NCI-H82 treated with DMSO at 0.1 percent for 48 hours (cell line): ENCODE measurements around the gene TAMM41.
A peak's percentile ranks its signal among the peaks of the same experiment; 100 is the strongest.
"Not testable (repeated sequence)": the region's sequence is repeated elsewhere in the genome, so short reads cannot be mapped to it uniquely, and the experiment has no call there.

Source experiments
- DNase-seq: peaks from one replicate; lab custom pipeline; 2025; ENCODE audit not compliant: unreplicated experiment; lab: John Stamatoyannopoulos, UW

Gene TAMM41

GRCh38 chr3:11769704-11770476 is 76.8 kb downstream of the TAMM41 start:
- no peak for DNase-seq

DNA sequence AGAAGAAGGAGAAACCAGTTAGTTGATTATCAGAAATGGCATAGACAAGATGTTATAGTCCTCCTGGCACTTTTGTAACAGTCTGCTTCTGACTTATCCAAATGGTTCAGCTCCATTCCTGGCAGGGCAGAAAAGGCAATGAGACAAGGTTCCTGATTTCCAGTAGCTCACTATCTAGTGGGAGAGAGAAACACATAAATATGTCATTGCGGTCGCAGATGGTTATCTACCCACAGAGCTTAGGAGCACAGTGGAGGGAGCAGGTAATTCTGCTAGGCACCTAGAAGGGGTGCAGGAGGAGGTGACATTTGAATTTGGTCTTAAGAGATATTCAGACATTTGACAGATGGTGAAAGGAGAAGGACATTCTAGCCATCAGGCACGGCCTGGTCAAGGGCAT is 78.1 kb downstream of the TAMM41 start:
- no peak for DNase-seq

- no peak for DNase-seq
These were observed 81.7 kb downstream of the TAMM41 start for GRCh38 chr3:11764931-11765363.

DNA sequence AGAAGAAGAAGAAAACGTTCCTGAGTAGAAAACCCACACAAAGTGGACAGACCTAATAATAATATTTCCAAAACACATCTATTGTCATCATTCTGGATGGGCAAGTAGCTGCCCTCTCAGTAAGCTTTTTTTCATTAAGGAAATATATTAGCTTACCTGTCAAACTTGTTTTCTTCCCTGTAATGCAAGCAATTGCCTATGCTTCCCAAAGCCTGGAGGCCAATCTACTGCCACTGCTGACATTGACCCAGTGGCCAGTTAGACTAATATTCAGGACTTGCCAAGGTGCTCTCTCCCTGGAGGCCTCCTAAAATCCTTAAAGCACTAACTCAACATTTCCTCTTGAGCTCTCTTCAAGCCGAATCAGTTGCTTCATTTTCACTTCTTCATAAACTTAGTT is 86.7 kb downstream of the TAMM41 start:
- no peak for DNase-seq

GRCh38 chr3:11757929-11758328 is 88.8 kb downstream of the TAMM41 start:
- no peak for DNase-seq

GRCh38 chr3:11757441-11757875 is 89.2 kb downstream of the TAMM41 start:
- DNase-seq, result peak; percentile 65

DNA sequence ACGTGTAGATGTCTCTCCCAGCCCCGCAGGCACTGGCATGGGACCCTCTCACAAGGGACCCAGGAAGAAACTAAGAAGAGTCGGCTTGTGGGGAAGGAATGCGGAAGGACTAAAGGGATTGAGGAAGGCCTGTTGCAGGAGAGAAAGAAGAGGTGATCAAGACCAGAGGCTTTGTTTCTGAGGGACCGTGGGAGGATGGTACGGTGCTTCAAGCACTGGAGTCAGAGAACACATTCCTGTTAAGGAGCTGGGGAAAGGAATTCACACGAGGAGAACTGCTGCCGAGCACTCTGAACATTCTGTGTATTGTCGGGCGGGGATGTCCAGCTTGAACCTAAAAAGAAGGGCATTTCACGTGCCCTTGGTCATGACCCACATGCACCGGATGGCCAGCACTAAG is 91.4 kb downstream of the TAMM41 start:
- DNase-seq, result no peak

DNA sequence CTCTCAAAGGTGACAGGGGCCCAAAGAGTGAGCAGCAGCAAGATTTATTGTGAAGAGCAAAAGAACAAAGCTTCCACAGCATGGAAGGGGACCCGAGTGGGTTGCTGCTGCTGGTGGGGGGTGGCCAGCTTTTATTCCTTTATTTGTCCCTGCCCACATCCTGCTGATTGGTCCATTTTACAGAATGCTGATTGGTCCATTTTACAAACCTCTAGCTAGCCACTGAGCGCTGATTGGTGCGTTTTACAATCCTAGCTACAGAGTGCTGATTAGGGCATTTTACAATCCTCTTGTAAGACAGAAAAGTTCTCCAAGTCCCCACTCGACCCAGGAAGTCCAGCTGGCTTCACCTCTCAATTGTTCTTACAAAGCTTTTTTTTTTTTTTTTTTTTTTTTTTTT is 94.4 kb downstream of the TAMM41 start:
- DNase-seq, result not testable (repeated sequence)

- DNase-seq, result not testable (repeated sequence)
These were observed 98.4 kb downstream of the TAMM41 start for GRCh38 chr3:11748306-11748705.
